ENCODE measurements around the gene POLR3B.
A peak's percentile ranks its signal among the peaks of the same experiment; 100 is the strongest.

Gene POLR3B

GRCh38 chr12:106342397-106343213 lies 14.9 kb upstream of the POLR3B start:
- peak overlapping the region; percentile 35 for H3K4me3 ChIP-seq (ENCODE audit: low read length)
- TF ChIP-seq, protein P1, sequence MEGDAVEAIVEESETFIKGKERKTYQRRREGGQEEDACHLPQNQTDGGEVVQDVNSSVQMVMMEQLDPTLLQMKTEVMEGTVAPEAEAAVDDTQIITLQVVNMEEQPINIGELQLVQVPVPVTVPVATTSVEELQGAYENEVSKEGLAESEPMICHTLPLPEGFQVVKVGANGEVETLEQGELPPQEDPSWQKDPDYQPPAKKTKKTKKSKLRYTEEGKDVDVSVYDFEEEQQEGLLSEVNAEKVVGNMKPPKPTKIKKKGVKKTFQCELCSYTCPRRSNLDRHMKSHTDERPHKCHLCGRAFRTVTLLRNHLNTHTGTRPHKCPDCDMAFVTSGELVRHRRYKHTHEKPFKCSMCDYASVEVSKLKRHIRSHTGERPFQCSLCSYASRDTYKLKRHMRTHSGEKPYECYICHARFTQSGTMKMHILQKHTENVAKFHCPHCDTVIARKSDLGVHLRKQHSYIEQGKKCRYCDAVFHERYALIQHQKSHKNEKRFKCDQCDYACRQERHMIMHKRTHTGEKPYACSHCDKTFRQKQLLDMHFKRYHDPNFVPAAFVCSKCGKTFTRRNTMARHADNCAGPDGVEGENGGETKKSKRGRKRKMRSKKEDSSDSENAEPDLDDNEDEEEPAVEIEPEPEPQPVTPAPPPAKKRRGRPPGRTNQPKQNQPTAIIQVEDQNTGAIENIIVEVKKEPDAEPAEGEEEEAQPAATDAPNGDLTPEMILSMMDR (IDR thresholded peaks at IDR 0.05; ENCODE audit: insufficient read depth, low read depth, low read length, missing control alignments) = no peak
- peak; percentile 65 for DNase-seq (ENCODE audit: low read depth)

GRCh38 chr12:106343214-106343528 lies 14.4 kb upstream of the POLR3B start:
- H3K4me3 ChIP-seq (ENCODE audit: low read length) = no peak overlapping the region
- TF ChIP-seq, protein P1 (IDR thresholded peaks at IDR 0.05; ENCODE audit: insufficient read depth, low read depth, low read length, missing control alignments) = no peak
- no peak for DNase-seq (ENCODE audit: low read depth)

DNA sequence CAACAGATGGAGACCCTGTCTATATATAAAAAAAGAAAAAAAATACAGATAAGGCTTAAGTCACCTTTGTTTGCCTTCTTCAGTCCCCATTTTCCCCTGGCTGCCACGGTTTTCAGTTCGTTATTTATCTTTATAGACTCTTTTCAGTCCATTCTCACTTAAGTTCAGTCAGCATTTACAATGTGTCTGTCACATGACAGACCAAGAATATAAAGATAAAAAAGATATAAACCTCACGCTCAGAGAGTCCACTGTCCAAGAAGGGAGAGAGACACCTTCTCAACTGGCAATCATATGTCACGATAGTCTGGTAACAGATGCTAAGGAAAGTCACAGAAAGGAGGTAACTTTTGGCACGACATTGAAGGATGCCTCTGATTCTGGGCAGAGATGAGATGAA lies 13.4 kb upstream of the POLR3B start:
- TF ChIP-seq, protein P1 (IDR thresholded peaks at IDR 0.05; ENCODE audit: insufficient read depth, low read depth, low read length, missing control alignments) = no peak
- no peak overlapping the region for H3K4me3 ChIP-seq (ENCODE audit: low read length)
- no peak for DNase-seq (ENCODE audit: low read depth)

- TF ChIP-seq, protein P1 (IDR thresholded peaks at IDR 0.05; ENCODE audit: insufficient read depth, low read depth, low read length, missing control alignments) = peak; percentile 58
- H3K4me3 ChIP-seq (ENCODE audit: low read length) = no peak overlapping the region
- peak; percentile 72 for DNase-seq (ENCODE audit: low read depth)
Observed at GRCh38 chr12:106345746-106346145, 11.8 kb upstream of the POLR3B start.

DNA sequence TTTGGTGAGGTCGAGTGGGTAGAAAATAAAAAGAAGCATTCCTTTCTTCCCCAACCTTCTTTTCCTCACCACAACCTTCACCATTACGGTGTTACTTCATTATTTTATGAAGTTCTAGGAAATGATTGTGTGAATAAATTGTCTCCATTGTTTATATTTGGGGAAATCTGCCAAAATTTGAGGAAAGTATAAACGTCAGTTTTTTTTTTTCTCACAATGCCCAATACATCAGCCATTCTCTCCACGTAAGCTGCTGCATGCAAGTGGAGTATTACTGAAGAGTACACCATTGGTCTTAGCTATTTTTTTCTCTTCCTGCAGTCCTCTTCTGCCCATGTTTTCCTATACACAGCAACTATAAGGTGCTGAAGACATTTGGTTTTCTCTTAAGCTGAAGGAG lies 9.1 kb upstream of the POLR3B start:
- no peak overlapping the region for H3K4me3 ChIP-seq (ENCODE audit: low read length)
- DNase-seq (ENCODE audit: low read depth) = no peak
- TF ChIP-seq, protein P1 (IDR thresholded peaks at IDR 0.05; ENCODE audit: insufficient read depth, low read depth, low read length, missing control alignments) = no peak

GRCh38 chr12:106353175-106353574 lies 4.4 kb upstream of the POLR3B start:
- no peak for DNase-seq (ENCODE audit: low read depth)
- no peak overlapping the region for H3K4me3 ChIP-seq (ENCODE audit: low read length)
- TF ChIP-seq, protein P1 (IDR thresholded peaks at IDR 0.05; ENCODE audit: insufficient read depth, low read depth, low read length, missing control alignments) = no peak

Data from epithelial cell of esophagus (primary cell).